Measurements from ENCODE around the gene IGSF5.
A peak's percentile ranks its signal among the peaks of the same experiment; 100 is the strongest.
"Not testable (repeated sequence)": the region's sequence is repeated elsewhere in the genome, so short reads cannot be mapped to it uniquely, and the experiment has no call there.

Gene IGSF5

DNA sequence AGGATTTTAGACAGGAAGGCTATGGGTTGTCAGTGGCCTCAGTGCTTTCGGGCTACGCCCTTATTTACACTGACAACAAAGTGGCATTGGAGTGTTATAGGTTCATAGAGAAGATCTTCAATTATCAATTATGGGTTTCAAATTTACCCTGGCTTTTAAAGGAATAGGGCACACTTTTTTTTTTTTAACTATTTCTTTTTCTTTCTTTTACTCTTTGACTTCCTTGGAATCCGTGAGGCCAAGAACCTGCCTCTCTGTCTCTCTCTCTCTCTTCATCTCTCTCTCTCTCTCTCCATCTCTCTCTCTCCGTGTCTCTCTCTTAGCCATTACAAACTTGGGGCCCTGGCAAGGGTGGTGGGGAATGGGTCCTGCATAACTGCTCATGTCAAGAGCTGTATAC lies at the start of gene IGSF5:
Gene IGSF5 (plus strand): TSS at position 301 of the 400 bp plus-strand sequence. CDS start 327 bp downstream, outside the sequence.
- not testable (repeated sequence) for DNase-seq

- no peak for DNase-seq
Observed at GRCh38 chr21:39696196-39696595, 48.8 kb upstream of the IGSF5 start.

GRCh38 chr21:39696618-39697017 lies 48.4 kb upstream of the IGSF5 start:
- no peak for DNase-seq

- no peak for DNase-seq
Observed at GRCh38 chr21:39700318-39700717, 44.7 kb upstream of the IGSF5 start.

DNA sequence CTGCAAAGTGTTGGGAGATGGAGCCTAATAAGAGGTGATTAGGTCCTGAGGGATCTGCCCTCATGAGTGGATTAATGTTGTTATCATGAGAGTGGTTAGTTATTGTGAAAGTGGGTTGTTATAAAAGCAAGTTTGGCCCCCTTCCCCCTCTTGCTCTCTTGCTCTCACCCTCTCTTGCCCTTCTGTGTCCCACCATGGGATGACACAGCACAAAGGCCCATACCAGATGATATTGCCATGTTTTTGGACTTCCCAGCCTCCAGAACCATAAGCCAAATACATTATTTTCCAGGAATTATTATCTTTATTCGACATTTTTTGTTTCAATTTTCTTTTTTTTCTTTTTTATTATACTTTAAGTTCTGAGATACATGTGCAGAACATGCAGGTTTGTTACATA lies 41.4 kb upstream of the IGSF5 start:
- no peak for DNase-seq

- DNase-seq: no peak
Observed at GRCh38 chr21:39705849-39706248, 39.1 kb upstream of the IGSF5 start.

DNA sequence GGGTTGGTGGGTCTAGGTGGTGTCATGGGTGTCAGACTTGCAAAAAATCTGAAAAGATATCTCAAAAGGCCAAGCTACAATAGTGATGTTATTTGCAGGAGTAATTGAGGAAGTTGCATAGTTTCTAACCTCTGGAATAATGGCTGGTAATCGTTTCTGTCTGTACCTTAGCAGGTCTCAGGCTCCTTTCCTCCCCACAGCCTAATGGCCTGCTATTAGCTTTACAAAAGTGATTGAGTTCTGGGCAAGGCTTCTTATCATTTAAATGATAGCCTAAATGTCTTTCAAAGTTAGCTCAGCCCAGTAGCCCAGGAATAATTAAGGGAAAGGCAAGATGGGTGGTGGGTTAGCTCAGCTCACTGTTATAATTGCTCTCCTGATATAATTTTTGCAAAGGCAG lies 37.7 kb upstream of the IGSF5 start:
- no peak for DNase-seq

GRCh38 chr21:39710866-39711265 lies 34.1 kb upstream of the IGSF5 start:
- DNase-seq: no peak

- no peak for DNase-seq
Observed at GRCh38 chr21:39712273-39712672, 32.7 kb upstream of the IGSF5 start.

DNA sequence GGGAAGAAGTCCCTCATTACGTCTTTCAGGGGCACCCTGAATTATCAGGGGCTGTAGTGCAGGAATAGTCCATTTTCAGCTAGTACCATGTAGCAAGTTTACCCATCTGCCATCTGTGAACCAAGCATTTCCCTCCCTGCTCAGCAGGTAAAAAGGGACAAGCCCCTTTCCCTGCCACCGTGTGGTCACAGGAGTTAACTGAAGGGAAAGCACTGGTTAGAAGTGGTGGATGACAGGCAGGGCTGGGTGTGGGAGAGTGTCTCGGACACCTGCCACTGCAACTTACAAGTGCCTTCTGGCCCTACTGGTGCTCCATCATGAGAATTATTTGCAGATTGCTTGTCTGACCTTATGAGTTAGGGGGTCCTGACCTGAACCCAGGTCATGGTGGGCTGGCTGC lies 32.0 kb upstream of the IGSF5 start:
- no peak for DNase-seq

- no peak for DNase-seq
Observed at GRCh38 chr21:39713905-39714304, 31.1 kb upstream of the IGSF5 start.

DNA sequence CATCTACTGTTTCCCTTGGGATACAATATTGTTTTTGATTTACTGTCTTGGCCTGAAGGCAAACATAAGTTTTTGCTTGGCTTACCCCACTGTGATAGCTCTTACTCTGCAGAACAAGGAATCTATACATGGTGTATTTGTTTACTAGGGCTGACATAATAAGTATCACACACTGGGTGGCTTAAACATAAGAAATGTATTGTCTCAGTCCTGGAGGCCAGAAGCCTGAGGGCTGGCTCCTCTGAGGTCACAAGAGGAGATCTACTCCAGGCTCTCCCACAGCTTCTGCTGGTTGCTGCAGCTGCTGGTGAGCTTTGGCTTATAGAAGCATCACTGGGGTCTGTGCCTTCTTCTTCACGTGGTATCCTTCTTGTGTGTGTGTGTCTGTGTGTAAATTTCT lies 30.7 kb upstream of the IGSF5 start:
- DNase-seq: no peak

GRCh38 chr21:39715804-39716397 lies 29.1 kb upstream of the IGSF5 start:
- peak; percentile 43 for DNase-seq

- DNase-seq: no peak
Observed at GRCh38 chr21:39720126-39720778, 24.7 kb upstream of the IGSF5 start.

GRCh38 chr21:39721885-39722284 lies 23.1 kb upstream of the IGSF5 start:
- no peak for DNase-seq

- no peak for DNase-seq
Observed at GRCh38 chr21:39724944-39725343, 20.0 kb upstream of the IGSF5 start.

GRCh38 chr21:39726133-39726532 lies 18.9 kb upstream of the IGSF5 start:
- no peak for DNase-seq

- no peak for DNase-seq
Observed at GRCh38 chr21:39727401-39728120, 17.4 kb upstream of the IGSF5 start.

- DNase-seq: no peak
Observed at GRCh38 chr21:39728341-39728740, 16.6 kb upstream of the IGSF5 start.

- no peak for DNase-seq
Observed at GRCh38 chr21:39730418-39731157, 14.4 kb upstream of the IGSF5 start.

DNA sequence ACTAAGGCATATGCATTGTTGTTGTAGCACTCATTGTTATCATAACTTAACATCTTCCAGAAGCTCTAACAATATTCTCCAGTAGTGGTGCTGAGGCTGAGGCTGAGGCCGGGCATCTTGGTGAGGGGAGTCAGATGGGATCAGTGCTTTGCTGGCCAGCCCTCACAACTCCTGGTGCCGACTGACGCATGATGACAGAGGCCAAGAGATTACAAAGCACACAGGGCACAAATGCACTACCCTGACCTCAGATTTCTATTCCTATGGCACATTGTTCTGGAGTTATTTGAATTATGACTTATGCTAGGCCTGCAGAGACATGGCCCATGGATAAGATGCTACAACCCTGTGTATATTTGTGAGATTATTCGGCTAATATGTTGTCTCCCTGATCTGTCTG lies 8.3 kb upstream of the IGSF5 start:
- no peak for DNase-seq

DNA sequence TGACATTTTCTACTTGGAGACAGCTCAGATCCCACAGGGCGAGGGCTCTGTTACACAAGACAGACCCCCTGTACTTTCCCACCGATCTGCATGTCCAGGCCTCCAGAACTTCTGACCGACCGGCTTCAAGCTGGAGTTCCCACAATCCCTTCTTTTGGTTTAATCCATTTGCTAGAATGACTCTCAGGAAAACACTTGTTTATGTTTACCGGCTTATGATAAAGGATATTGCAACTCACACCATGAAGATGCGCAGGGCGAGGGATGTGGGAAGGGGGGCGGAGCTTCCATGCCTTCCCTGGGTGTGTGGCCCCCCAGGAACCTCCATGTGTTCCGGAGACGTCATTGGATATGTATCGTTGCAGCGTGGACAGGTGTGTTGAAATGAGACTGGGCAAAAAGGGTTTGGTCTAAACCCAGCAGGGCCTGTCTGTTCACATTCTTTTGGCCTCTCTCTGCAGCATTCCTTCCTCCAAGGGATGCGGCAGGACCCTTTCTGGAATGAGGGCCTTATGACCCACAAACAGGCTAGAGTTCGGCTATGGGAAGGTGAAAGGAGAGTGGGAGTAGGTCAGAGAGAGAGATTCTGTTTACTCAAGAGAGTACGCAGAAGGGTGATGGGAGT lies 7.5 kb upstream of the IGSF5 start:
- no peak for DNase-seq

- no peak for DNase-seq
Observed at GRCh38 chr21:39738566-39738965, 6.4 kb upstream of the IGSF5 start.

Measured in left hindlimb (tissue), 1 donor.